WTC11 (cell line): ENCODE measurements around the gene CACUL1. TPM values are rescaled to one million over a fixed set of nuclear protein-coding genes. Genes with fewer than 3 reads are reported as not detected.
A peak's percentile ranks its signal among the peaks of the same experiment; 100 is the strongest.

ENCODE experiments used
- ATAC-seq: fragments of 200-7000 bp; cut with Tn5 transposase; 2 replicates; pipeline ENCODE4 v1.10.0; 2021; ENCODE audit warnings: mild to moderate bottlenecking, moderate library complexity
- CTCF ChIA-PET: fragments of 300-600 bp; sonication (Branson Sonifier 250); formaldehyde crosslinking; loops from one replicate; lab custom pipeline; 2021; ENCODE audit warnings: antibody characterized with exemption; lab: Charles Lee
- POLR2A ChIA-PET: fragments of 350-600 bp; sonication (Branson Sonifier 250); formaldehyde crosslinking; loops from one replicate; lab custom pipeline; 2021; ENCODE audit warnings: antibody characterized with exemption; lab: Charles Lee
- DNase-seq: peaks from one replicate; pipeline ENCODE4 v3.0.0; 2021; ENCODE audit warnings: low spot score
- H3K27ac Mint-ChIP-seq: 2 replicates; pipeline ENCODE4 v1.8.0; 2021; ENCODE audit warnings: mixed read lengths
- H3K27me3 Mint-ChIP-seq: 2 replicates; pipeline ENCODE4 v1.8.0; 2021; ENCODE audit warnings: low read depth, mild to moderate bottlenecking, moderate library complexity, mixed read lengths
- H3K36me3 Mint-ChIP-seq: 2 replicates; pipeline ENCODE4 v1.8.0; 2021; ENCODE audit warnings: mixed read lengths
- H3K4me1 Mint-ChIP-seq: 2 replicates; pipeline ENCODE4 v1.8.0; 2022; ENCODE audit warnings: mixed read lengths
- H3K4me3 Mint-ChIP-seq: 2 replicates; pipeline ENCODE4 v1.8.0; 2021; ENCODE audit warnings: mild to moderate bottlenecking, moderate library complexity, mixed read lengths
- H3K9me3 Mint-ChIP-seq: 2 replicates; pipeline ENCODE4 v1.8.0; 2021; ENCODE audit warnings: mixed read lengths
- ELF4 ChIP-seq: sonication (generic); formaldehyde crosslinking; IDR thresholded peaks from 2 replicates; pipeline ENCODE4 v1.8.1; 2022; ENCODE audit warnings: low read depth, mild to moderate bottlenecking, moderate library complexity, missing genetic modification reagents
- ETV6 ChIP-seq: sonication (generic); formaldehyde crosslinking; IDR thresholded peaks from 2 replicates; pipeline ENCODE4 v1.8.1; 2022; ENCODE audit warnings: mild to moderate bottlenecking, missing genetic modification reagents
- GRHL2 ChIP-seq: fragments of 250-450 bp; sonication (Bioruptor Pico); IDR thresholded peaks from 2 replicates; pipeline ENCODE4 v1.8.0; 2022; ENCODE audit warnings: mild to moderate bottlenecking, moderate library complexity; ENCODE audit not compliant: insufficient replicate concordance, severe bottlenecking
- JUN ChIP-seq: sonication (generic); formaldehyde crosslinking; IDR thresholded peaks from 2 replicates; pipeline ENCODE4 v1.8.0; 2023; ENCODE audit warnings: mild to moderate bottlenecking, missing genetic modification reagents
- KAT7 ChIP-seq: sonication (generic); formaldehyde crosslinking; IDR thresholded peaks from 2 replicates; pipeline ENCODE4 v1.8.1; 2023; ENCODE audit warnings: missing genetic modification reagents, mild to moderate bottlenecking, borderline replicate concordance
- MYBL2 ChIP-seq: sonication (generic); formaldehyde crosslinking; IDR thresholded peaks from 2 replicates; pipeline ENCODE4 v1.8.1; 2023; ENCODE audit warnings: mild to moderate bottlenecking, moderate library complexity, missing genetic modification reagents
- NR1H2 ChIP-seq: sonication (generic); formaldehyde crosslinking; IDR thresholded peaks from 2 replicates; pipeline ENCODE4 v1.9.0; 2021; ENCODE audit warnings: mild to moderate bottlenecking, moderate library complexity, missing genetic modification reagents
- OVOL2 ChIP-seq: fragments of 250-450 bp; sonication (Bioruptor Pico); IDR thresholded peaks from 2 replicates; pipeline ENCODE4 v1.9.0; 2021; ENCODE audit warnings: mild to moderate bottlenecking, borderline replicate concordance
- SMAD3 ChIP-seq: sonication (generic); formaldehyde crosslinking; IDR thresholded peaks from 2 replicates; pipeline ENCODE4 v1.8.0; 2022; ENCODE audit warnings: missing genetic modification reagents, mild to moderate bottlenecking, borderline replicate concordance
- SOX15 ChIP-seq: fragments of 250-450 bp; sonication (Bioruptor Pico); IDR thresholded peaks from 2 replicates; pipeline ENCODE4 v1.9.0; 2021; ENCODE audit warnings: mild to moderate bottlenecking
- TCF7 ChIP-seq: sonication (generic); formaldehyde crosslinking; IDR thresholded peaks from 2 replicates; pipeline ENCODE4 v1.8.0; 2022; ENCODE audit warnings: mild to moderate bottlenecking, low read depth, missing genetic modification reagents, moderate library complexity
- TEAD1 ChIP-seq: sonication (generic); formaldehyde crosslinking; IDR thresholded peaks from 2 replicates; pipeline ENCODE4 v1.8.0; 2022; ENCODE audit warnings: mild to moderate bottlenecking, missing genetic modification reagents
- ZNF317 ChIP-seq: sonication (generic); formaldehyde crosslinking; IDR thresholded peaks from 2 replicates; pipeline ENCODE4 v1.8.1; 2023; ENCODE audit warnings: low read depth, mild to moderate bottlenecking, moderate library complexity, missing genetic modification reagents, borderline replicate concordance
- total RNA-seq: library from RNA; stranded (reverse); gene quantifications from 3 replicates; pipeline ENCODE4 v1.2.3, GENCODE V29; 2021
- TF ChIP-seq, protein P1 (sequence below): fragments of 250-450 bp; sonication (Bioruptor Pico); IDR thresholded peaks from 2 replicates; pipeline ENCODE4 v1.9.0; 2021; ENCODE audit warnings: mild to moderate bottlenecking
- TF ChIP-seq, protein P2 (sequence below): sonication (generic); formaldehyde crosslinking; IDR thresholded peaks from 2 replicates; pipeline ENCODE4 v1.8.0; 2022; ENCODE audit warnings: mild to moderate bottlenecking, missing genetic modification reagents
- TF ChIP-seq, protein P3 (sequence below): fragments of 250-450 bp; sonication (Bioruptor Pico); IDR thresholded peaks from 2 replicates; pipeline ENCODE4 v2.1.2; 2022; ENCODE audit warnings: mild to moderate bottlenecking, moderate library complexity
- TF ChIP-seq, protein P4 (sequence below): sonication (generic); formaldehyde crosslinking; IDR thresholded peaks from 2 replicates; pipeline ENCODE4 v1.8.1; 2023; ENCODE audit warnings: mild to moderate bottlenecking, moderate library complexity, missing genetic modification reagents
- TF ChIP-seq, protein P5 (sequence below): sonication (generic); formaldehyde crosslinking; IDR thresholded peaks from 2 replicates; pipeline ENCODE4 v1.8.1; 2023; ENCODE audit warnings: mild to moderate bottlenecking, missing genetic modification reagents
- TF ChIP-seq, protein P6 (sequence below): sonication (generic); formaldehyde crosslinking; IDR thresholded peaks from 2 replicates; pipeline ENCODE4 v1.8.0; 2023; ENCODE audit warnings: missing genetic modification reagents, mild to moderate bottlenecking, borderline replicate concordance

CACUL1 gene
- total RNA-seq, 1 experiment from 2014 or later: 41.5 TPM

DNA sequence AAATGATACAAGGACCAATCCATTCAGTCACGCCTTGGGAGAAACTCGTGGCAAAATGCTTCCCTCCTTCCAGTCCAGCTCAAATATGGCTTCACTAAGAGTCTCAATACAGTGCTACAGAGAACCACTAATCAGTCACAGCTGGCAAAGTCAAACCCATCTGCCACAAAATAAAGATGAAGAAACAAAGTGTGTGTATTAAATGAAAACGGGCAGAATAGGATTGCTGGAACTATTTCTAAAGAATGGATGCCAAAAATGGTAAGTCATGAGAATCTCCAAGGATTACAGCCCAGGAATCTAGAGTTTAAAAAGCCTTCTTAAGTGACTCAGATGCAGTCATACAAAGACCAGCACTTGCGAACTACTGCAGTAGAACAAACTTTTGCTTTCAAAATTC is 61.9 kb downstream of the CACUL1 start:
- no peak for DNase-seq
- no peaks in the 10 kb centered on the region for H3K4me1 Mint-ChIP-seq
- H3K4me3 Mint-ChIP-seq: no peak overlapping the region
- no peaks in the 10 kb centered on the region for H3K9me3 Mint-ChIP-seq
- no peak for TF ChIP-seq ELF4 (CRISPR knock-in tag)
- TF ChIP-seq NR1H2: no peak
- TF ChIP-seq, protein P1, sequence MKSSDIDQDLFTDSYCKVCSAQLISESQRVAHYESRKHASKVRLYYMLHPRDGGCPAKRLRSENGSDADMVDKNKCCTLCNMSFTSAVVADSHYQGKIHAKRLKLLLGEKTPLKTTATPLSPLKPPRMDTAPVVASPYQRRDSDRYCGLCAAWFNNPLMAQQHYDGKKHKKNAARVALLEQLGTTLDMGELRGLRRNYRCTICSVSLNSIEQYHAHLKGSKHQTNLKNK (CRISPR knock-in tag): no peak
- no peak for TF ChIP-seq SMAD3
- no peak for TF ChIP-seq MYBL2
- no peak for TF ChIP-seq SOX15
- no peak for TF ChIP-seq JUN (CRISPR knock-in tag)
- TF ChIP-seq, protein P2, sequence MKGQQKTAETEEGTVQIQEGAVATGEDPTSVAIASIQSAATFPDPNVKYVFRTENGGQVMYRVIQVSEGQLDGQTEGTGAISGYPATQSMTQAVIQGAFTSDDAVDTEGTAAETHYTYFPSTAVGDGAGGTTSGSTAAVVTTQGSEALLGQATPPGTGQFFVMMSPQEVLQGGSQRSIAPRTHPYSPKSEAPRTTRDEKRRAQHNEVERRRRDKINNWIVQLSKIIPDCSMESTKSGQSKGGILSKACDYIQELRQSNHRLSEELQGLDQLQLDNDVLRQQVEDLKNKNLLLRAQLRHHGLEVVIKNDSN (CRISPR knock-in tag): no peak
- no peaks in the 10 kb centered on the region for H3K27me3 Mint-ChIP-seq
- no peak for ATAC-seq
- H3K36me3 Mint-ChIP-seq: peaks cover 31% of the 10 kb centered on the region
- ChIA-PET CTCF (no interaction called here), POLR2A (no interaction called here)
- no peak overlapping the region for H3K27ac Mint-ChIP-seq

DNA sequence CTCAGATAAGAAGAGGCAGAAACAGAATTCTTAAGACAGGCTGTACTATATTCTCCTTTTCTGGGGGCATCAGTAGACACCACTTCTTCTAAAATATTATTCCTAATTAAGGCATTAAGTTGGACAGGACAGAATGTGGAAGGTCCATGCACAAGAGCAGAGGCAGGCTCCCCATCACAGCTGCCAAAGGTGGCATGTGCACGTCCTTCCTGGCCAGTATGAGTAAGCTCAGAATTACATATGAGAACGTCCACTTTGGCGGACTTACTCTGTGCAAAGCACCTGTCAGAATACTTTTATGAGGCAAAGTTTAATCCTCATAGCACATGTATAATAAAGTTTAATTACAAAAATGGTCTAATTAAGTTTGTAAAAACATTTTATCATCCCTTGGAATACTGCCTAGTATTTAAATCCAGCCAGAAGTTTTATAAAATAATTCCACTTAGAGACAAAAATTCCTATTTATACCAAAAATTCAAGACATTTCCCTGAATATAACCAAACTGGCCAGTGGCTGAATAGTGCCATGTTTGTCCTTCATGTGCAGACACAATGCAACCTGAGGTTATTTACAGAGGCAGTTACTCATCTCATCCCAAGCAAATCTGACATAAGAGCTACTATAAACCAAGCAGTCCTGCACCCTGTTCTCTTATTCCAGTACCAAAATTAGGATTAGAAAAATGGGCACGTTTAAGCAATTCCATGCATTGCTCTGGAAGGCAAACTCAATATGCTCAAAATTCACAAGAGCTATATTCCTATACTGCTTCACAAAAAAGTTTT is 65.5 kb downstream of the CACUL1 start:
- ATAC-seq (no peak), DNase-seq (no peak)
- H3K27me3 Mint-ChIP-seq: no peaks in the 10 kb centered on the region
- no peak overlapping the region for H3K4me3 Mint-ChIP-seq
- H3K4me1 Mint-ChIP-seq: no peaks in the 10 kb centered on the region
- H3K27ac Mint-ChIP-seq: no peak overlapping the region
- peaks cover 35% of the 10 kb centered on the region for H3K36me3 Mint-ChIP-seq
- no peaks in the 10 kb centered on the region for H3K9me3 Mint-ChIP-seq
- CTCF ChIA-PET: interaction anchor here (1.7 kb wide), 1 partner anchor 95 kb away, joined by 6 read pairs; no protein-coding TSS in a partner anchor
- TF ChIP-seq, protein P1 (CRISPR knock-in tag): no peak
- TF ChIP-seq OVOL2 (CRISPR knock-in tag) (no peak), TEAD1 (CRISPR knock-in tag) (no peak), ZNF317 (CRISPR knock-in tag) (no peak), ETV6 (CRISPR knock-in tag) (no peak), GRHL2 (CRISPR knock-in tag) (no peak)
- TF ChIP-seq, protein P3, sequence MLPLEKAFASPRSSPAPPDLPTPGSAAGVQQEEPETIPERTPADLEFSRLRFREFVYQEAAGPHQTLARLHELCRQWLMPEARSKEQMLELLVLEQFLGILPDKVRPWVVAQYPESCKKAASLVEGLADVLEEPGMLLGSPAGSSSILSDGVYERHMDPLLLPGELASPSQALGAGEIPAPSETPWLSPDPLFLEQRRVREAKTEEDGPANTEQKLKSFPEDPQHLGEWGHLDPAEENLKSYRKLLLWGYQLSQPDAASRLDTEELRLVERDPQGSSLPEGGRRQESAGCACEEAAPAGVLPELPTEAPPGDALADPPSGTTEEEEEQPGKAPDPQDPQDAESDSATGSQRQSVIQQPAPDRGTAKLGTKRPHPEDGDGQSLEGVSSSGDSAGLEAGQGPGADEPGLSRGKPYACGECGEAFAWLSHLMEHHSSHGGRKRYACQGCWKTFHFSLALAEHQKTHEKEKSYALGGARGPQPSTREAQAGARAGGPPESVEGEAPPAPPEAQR: no peak
- TF ChIP-seq, protein P4, sequence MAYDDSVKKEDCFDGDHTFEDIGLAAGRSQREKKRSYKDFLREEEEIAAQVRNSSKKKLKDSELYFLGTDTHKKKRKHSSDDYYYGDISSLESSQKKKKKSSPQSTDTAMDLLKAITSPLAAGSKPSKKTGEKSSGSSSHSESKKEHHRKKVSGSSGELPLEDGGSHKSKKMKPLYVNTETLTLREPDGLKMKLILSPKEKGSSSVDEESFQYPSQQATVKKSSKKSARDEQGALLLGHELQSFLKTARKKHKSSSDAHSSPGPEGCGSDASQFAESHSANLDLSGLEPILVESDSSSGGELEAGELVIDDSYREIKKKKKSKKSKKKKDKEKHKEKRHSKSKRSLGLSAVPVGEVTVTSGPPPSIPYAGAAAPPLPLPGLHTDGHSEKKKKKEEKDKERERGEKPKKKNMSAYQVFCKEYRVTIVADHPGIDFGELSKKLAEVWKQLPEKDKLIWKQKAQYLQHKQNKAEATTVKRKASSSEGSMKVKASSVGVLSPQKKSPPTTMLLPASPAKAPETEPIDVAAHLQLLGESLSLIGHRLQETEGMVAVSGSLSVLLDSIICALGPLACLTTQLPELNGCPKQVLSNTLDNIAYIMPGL (CRISPR knock-in tag): no peak
- POLR2A ChIA-PET: no interaction called here

DNA sequence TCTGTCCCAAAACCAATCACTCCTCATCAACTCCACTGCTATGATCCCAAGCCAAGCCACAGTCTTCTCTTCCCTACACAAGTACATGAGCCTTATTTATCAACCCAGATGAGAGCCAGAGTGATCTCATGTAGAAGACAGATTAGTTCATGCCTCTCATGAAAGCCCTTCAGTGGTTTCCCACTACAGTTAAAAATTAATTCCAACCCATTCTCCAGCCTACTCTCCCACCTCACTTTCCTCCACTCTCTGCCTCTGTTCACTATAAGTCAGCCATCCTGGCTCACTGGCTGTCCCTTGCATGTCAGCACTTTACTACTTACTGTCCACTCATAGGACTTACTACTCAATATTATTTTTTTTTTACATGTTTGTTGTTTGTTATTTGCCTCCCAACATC is 67.3 kb downstream of the CACUL1 start:
- no peak overlapping the region for H3K4me3 Mint-ChIP-seq
- H3K4me1 Mint-ChIP-seq: no peaks in the 10 kb centered on the region
- CTCF ChIA-PET: no interaction called here
- H3K27ac Mint-ChIP-seq: peak overlapping the region; percentile 16; the same call in 1 of the 2 replicates
- H3K27me3 Mint-ChIP-seq: no peaks in the 10 kb centered on the region
- no peak for DNase-seq
- POLR2A ChIA-PET: no interaction called here
- H3K9me3 Mint-ChIP-seq: no peaks in the 10 kb centered on the region
- no peak for ATAC-seq
- peaks cover 36% of the 10 kb centered on the region for H3K36me3 Mint-ChIP-seq
- no peak for TF ChIP-seq KAT7 (CRISPR knock-in tag)
- TF ChIP-seq, protein P5, sequence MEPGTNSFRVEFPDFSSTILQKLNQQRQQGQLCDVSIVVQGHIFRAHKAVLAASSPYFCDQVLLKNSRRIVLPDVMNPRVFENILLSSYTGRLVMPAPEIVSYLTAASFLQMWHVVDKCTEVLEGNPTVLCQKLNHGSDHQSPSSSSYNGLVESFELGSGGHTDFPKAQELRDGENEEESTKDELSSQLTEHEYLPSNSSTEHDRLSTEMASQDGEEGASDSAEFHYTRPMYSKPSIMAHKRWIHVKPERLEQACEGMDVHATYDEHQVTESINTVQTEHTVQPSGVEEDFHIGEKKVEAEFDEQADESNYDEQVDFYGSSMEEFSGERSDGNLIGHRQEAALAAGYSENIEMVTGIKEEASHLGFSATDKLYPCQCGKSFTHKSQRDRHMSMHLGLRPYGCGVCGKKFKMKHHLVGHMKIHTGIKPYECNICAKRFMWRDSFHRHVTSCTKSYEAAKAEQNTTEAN: no peak
- TF ChIP-seq TCF7 (CRISPR knock-in tag): no peak
- TF ChIP-seq ZNF317 (CRISPR knock-in tag): no peak
- TF ChIP-seq, protein P6, sequence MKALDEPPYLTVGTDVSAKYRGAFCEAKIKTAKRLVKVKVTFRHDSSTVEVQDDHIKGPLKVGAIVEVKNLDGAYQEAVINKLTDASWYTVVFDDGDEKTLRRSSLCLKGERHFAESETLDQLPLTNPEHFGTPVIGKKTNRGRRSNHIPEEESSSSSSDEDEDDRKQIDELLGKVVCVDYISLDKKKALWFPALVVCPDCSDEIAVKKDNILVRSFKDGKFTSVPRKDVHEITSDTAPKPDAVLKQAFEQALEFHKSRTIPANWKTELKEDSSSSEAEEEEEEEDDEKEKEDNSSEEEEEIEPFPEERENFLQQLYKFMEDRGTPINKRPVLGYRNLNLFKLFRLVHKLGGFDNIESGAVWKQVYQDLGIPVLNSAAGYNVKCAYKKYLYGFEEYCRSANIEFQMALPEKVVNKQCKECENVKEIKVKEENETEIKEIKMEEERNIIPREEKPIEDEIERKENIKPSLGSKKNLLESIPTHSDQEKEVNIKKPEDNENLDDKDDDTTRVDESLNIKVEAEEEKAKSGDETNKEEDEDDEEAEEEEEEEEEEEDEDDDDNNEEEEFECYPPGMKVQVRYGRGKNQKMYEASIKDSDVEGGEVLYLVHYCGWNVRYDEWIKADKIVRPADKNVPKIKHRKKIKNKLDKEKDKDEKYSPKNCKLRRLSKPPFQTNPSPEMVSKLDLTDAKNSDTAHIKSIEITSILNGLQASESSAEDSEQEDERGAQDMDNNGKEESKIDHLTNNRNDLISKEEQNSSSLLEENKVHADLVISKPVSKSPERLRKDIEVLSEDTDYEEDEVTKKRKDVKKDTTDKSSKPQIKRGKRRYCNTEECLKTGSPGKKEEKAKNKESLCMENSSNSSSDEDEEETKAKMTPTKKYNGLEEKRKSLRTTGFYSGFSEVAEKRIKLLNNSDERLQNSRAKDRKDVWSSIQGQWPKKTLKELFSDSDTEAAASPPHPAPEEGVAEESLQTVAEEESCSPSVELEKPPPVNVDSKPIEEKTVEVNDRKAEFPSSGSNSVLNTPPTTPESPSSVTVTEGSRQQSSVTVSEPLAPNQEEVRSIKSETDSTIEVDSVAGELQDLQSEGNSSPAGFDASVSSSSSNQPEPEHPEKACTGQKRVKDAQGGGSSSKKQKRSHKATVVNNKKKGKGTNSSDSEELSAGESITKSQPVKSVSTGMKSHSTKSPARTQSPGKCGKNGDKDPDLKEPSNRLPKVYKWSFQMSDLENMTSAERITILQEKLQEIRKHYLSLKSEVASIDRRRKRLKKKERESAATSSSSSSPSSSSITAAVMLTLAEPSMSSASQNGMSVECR (CRISPR knock-in tag): no peak
